ENCODE measurements around the gene ENGASE. TPM values are rescaled to one million over a fixed set of nuclear protein-coding genes. Genes with fewer than 3 reads are reported as not detected.

The ENGASE gene
- total and polyA plus RNA-seq, 2 donors (not counting 1 experiment from before 2014, with no cell fraction given), result 3.6 to 14.9 TPM

- H4K20me1 ChIP-seq (ENCODE audit: control insufficient read depth, extremely low read depth, insufficient read depth, low read length), result no peaks in the 10 kb centered on the region
- H3K36me3 ChIP-seq (ENCODE audit: control insufficient read depth, insufficient read depth, low read length), result no peaks in the 10 kb centered on the region
- no peaks in the 10 kb centered on the region for H3K9me3 ChIP-seq (ENCODE audit: control insufficient read depth, insufficient read depth, low read depth, low read length)
- H3K27me3 ChIP-seq (ENCODE audit: control insufficient read depth, insufficient read depth, low read length), result no peaks in the 10 kb centered on the region
- no peak overlapping the region for H3K9ac ChIP-seq (ENCODE audit: insufficient read depth, low read length)
- H2AFZ ChIP-seq (ENCODE audit: low read length), result no peak overlapping the region
- H3K27ac ChIP-seq (ENCODE audit: insufficient read depth, low read length), result no peak overlapping the region
- no peaks in the 10 kb centered on the region for H3K79me2 ChIP-seq (ENCODE audit: control insufficient read depth, insufficient read depth, low read length)
- H3K4me3 ChIP-seq (replicated peaks in 1 of 4; ENCODE audit: control extremely low read depth in 1 of 4, insufficient read depth in 1 of 4, low read depth in 3 of 4, low read length in 4 of 4), result no peak overlapping the region
- TF ChIP-seq CTCF (conservative IDR thresholded peaks at IDR 0.05 in 1 of 2, IDR thresholded peaks at IDR 0.05 in 1 of 2; ENCODE audit: low read depth in 1 of 2, low read length in 2 of 2) (no peak), EZH2 (IDR thresholded peaks at IDR 0.05; ENCODE audit: low read length, missing control alignments) (no peak)
- no peak for DNase-seq (ENCODE audit: low read depth in 2 of 2)
- no peaks in the 10 kb centered on the region for H3K4me1 ChIP-seq (ENCODE audit: control insufficient read depth, extremely low read depth, insufficient read depth, low read length)
- no peak overlapping the region for H3K4me2 ChIP-seq (ENCODE audit: extremely low read depth, insufficient read depth, low read length)
Measured at GRCh38 chr17:79047923-79048825, 26.4 kb upstream of the ENGASE start.

GRCh38 chr17:79048826-79049755, 25.5 kb upstream of the ENGASE start:
- no peaks in the 10 kb centered on the region for H3K79me2 ChIP-seq (ENCODE audit: control insufficient read depth, insufficient read depth, low read length)
- H3K9me3 ChIP-seq (ENCODE audit: control insufficient read depth, insufficient read depth, low read depth, low read length), result no peaks in the 10 kb centered on the region
- no peak for TF ChIP-seq EZH2 (IDR thresholded peaks at IDR 0.05; ENCODE audit: low read length, missing control alignments)
- no peak for TF ChIP-seq CTCF (conservative IDR thresholded peaks at IDR 0.05 in 1 of 2, IDR thresholded peaks at IDR 0.05 in 1 of 2; ENCODE audit: low read depth in 1 of 2, low read length in 2 of 2)
- no peaks in the 10 kb centered on the region for H3K27me3 ChIP-seq (ENCODE audit: control insufficient read depth, insufficient read depth, low read length)
- H3K27ac ChIP-seq (ENCODE audit: insufficient read depth, low read length), result no peak overlapping the region
- H3K4me3 ChIP-seq (replicated peaks in 1 of 4; ENCODE audit: control extremely low read depth in 1 of 4, insufficient read depth in 1 of 4, low read depth in 3 of 4, low read length in 4 of 4), result no peak overlapping the region
- H3K4me1 ChIP-seq (ENCODE audit: control insufficient read depth, extremely low read depth, insufficient read depth, low read length), result no peaks in the 10 kb centered on the region
- no peak overlapping the region for H3K9ac ChIP-seq (ENCODE audit: insufficient read depth, low read length)
- H3K4me2 ChIP-seq (ENCODE audit: extremely low read depth, insufficient read depth, low read length), result no peak overlapping the region
- H2AFZ ChIP-seq (ENCODE audit: low read length), result no peak overlapping the region
- no peaks in the 10 kb centered on the region for H3K36me3 ChIP-seq (ENCODE audit: control insufficient read depth, insufficient read depth, low read length)
- H4K20me1 ChIP-seq (ENCODE audit: control insufficient read depth, extremely low read depth, insufficient read depth, low read length), result no peaks in the 10 kb centered on the region
- DNase-seq (ENCODE audit: low read depth in 2 of 2), result no peak

- no peak for TF ChIP-seq CTCF (conservative IDR thresholded peaks at IDR 0.05 in 1 of 2, IDR thresholded peaks at IDR 0.05 in 1 of 2; ENCODE audit: low read depth in 1 of 2, low read length in 2 of 2)
- no peak for TF ChIP-seq EZH2 (IDR thresholded peaks at IDR 0.05; ENCODE audit: low read length, missing control alignments)
- H4K20me1 ChIP-seq (ENCODE audit: control insufficient read depth, extremely low read depth, insufficient read depth, low read length), result no peaks in the 10 kb centered on the region
- DNase-seq (ENCODE audit: low read depth in 2 of 2), result no peak
- H3K79me2 ChIP-seq (ENCODE audit: control insufficient read depth, insufficient read depth, low read length), result no peaks in the 10 kb centered on the region
- no peak overlapping the region for H2AFZ ChIP-seq (ENCODE audit: low read length)
- H3K4me3 ChIP-seq (replicated peaks in 1 of 4; ENCODE audit: control extremely low read depth in 1 of 4, insufficient read depth in 1 of 4, low read depth in 3 of 4, low read length in 4 of 4), result no peak overlapping the region
- H3K27ac ChIP-seq (ENCODE audit: insufficient read depth, low read length), result no peak overlapping the region
- H3K36me3 ChIP-seq (ENCODE audit: control insufficient read depth, insufficient read depth, low read length), result no peaks in the 10 kb centered on the region
- H3K27me3 ChIP-seq (ENCODE audit: control insufficient read depth, insufficient read depth, low read length), result no peaks in the 10 kb centered on the region
- H3K9me3 ChIP-seq (ENCODE audit: control insufficient read depth, insufficient read depth, low read depth, low read length), result no peaks in the 10 kb centered on the region
- H3K4me1 ChIP-seq (ENCODE audit: control insufficient read depth, extremely low read depth, insufficient read depth, low read length), result no peaks in the 10 kb centered on the region
- H3K9ac ChIP-seq (ENCODE audit: insufficient read depth, low read length), result no peak overlapping the region
- no peak overlapping the region for H3K4me2 ChIP-seq (ENCODE audit: extremely low read depth, insufficient read depth, low read length)
Measured at GRCh38 chr17:79049821-79050220, 24.8 kb upstream of the ENGASE start.
